H1 (cell line): ENCODE data around the gene TRIM14. TPM values are rescaled to one million over a fixed set of nuclear protein-coding genes. Genes with fewer than 3 reads are reported as not detected.

Experiments used
- SP1 ChIP-seq: IDR thresholded peaks from 2 replicates; pipeline ENCODE4 v1.6.1; 2011; ENCODE audit warnings: low read depth, low read length
- TAF7 ChIP-seq: optimal IDR thresholded peaks from 2 replicates; pipeline ENCODE3; 2011; ENCODE audit warnings: low read depth, mild to moderate bottlenecking, inconsistent platforms, low read length, moderate library complexity, borderline replicate concordance
- polyA plus RNA-seq, 7 experiments: library from polyadenylated mRNA; depleted of rRNA in 3 of 7; stranded (reverse) in 5 of 7; unstranded in 2 of 7; fragments of >200 nt in 5 of 7; fragments of 200-250 nt in 2 of 7; gene quantifications; 1 replicate in 5 of 7; 2 replicates in 1 of 7; 4 replicates in 1 of 7; pipeline versions ENCODE4 v1.2.1 to v1.2.3, GENCODE V29; 2011 to 2013; ENCODE audit warnings: missing spikeins in 2 of 7, mixed read lengths in 2 of 7
- total RNA-seq: library from RNA; stranded (reverse); fragmentation: NEBNext Ultra II Directional; extraction: Animal tissue kit (Norgen Biotek cat#: 25700); gene quantifications from 2 replicates; pipeline ENCODE4 v1.2.1, GENCODE V29; 2021

The TRIM14 gene
- total and polyA plus RNA-seq, 2 of the 8 experiments (the other 6 are each of a cell fraction or from before 2014, with no cell fraction given) = 9.2 to 19.4 TPM

GRCh38 chr9:98168153-98168780 lies 49.2 kb upstream of the TRIM14 start (continued):
- TF ChIP-seq SP1 (no peak), TAF7 (no peak)
